CD4-positive, alpha-beta T cell treated with Interleukin-12 subunit alpha and Interleukin-12 subunit beta, for 1 hour (primary cell): ENCODE results near the gene LRRC10.
A peak's percentile ranks its signal among the peaks of the same experiment; 100 is the strongest.

ENCODE experiments used
- DNase-seq: peaks from one replicate; pipeline ENCODE4 v3.0.0-alpha.2; 2020

LRRC10 gene, protein sequence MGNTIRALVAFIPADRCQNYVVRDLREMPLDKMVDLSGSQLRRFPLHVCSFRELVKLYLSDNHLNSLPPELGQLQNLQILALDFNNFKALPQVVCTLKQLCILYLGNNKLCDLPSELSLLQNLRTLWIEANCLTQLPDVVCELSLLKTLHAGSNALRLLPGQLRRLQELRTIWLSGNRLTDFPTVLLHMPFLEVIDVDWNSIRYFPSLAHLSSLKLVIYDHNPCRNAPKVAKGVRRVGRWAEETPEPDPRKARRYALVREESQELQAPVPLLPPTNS

DNA sequence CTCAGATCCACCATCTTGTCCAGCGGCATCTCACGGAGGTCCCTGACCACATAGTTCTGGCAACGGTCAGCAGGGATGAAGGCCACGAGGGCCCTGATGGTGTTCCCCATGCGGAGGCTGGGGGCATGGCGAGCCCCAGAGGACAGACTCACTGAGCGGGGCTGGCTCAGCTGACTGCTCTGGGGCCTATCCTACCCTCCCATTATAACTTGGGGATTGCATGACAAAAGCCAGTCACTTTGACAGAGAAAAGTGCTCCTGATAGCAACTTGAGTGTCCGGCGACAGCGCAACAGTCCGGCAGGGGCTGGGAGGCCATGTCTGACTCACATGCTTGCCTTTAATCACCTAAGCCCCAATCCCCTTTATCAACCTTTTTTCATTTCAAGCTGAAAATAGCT lies at the start of gene LRRC10:
Gene LRRC10 (minus strand): TSS at position 179 of the 400 bp plus-strand sequence. CDS start 69 bp downstream, at position 110.
- no peak for DNase-seq

DNA sequence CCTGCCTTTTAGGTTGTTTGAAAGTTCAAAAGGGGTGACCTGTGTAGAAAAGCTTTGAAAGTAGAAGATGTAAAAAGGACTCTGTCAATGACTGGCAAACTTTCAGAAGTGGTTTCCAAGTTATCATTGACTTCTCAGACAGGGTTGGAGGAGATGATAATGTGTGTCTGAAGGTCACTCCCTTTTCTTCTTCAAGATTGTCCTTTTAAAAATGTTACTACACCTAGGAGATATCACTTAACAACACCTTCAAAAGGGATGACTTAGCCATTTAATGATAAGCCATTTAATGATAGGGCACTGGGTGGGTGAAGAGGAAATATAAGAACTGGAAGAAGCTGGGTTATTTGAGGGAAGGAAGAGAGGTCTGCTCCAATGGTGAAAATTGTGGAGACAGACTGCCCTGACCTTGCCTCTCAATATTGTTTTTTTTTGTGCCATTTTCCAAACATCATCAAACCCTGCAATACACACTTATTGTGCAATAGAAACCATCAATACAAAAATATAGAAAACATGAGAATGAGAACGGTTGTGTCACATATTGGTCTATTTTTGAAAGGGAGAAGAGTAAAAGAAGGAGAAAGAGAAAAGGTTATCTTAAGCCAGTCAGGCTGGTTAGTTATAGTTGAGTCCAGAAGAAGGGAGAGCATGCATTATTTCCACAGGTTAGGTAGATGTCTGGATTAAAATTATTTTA lies 49.6 kb upstream of the LRRC10 start:
- DNase-seq = no peak

DNA sequence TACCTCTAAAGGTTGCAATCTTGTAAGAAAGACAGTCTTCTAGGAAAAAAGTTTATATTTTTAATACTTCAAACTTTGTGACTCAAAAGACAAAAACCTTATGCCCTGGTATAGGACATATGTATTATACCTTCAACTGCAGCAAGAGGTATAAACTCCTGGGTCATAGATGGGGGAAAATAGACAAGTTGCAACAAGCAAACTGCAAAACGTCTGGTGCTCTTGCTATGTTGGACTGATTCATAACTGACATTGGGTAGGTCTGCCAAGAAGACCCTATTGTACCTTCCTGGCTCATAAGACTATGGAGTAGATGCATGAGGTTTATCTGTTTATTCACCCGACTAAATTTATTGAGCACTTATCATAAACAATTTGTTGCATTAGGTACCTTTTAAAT lies 47.5 kb upstream of the LRRC10 start:
- no peak for DNase-seq

DNA sequence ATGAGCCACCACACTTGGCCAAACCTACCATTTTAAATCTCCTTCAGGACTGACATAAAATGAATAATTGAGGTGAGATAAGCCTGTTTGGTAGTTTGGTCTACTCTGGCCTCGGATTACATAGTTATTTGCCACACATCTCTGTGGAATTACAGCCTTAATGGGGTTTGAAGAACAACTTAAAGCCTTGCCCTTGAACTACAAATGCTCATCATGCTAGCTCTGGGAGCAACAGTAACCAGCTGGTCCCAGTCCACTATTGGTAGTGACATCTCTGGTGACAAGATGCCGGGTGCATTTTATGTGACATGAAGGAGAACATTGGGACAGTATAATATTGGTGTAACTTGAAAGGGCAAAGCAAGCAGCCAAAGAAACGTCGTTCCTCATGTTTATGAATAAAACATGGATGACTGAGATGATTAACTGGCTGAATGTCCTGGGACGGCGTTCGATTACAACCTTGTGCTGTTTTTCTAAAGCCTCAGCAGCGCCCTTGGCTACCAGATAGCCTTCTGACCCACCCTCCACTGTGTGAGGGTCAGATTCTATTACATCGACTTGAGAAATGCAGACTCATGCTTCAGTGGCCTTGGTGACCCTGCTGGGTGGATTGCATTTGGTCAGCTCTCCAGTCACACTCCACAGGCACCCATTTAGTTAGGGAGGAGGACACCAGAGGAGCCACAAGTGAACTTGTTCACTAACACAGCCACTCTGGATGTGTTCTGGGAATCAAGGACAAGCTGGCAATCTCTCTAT lies 46.9 kb upstream of the LRRC10 start:
- DNase-seq = no peak

DNA sequence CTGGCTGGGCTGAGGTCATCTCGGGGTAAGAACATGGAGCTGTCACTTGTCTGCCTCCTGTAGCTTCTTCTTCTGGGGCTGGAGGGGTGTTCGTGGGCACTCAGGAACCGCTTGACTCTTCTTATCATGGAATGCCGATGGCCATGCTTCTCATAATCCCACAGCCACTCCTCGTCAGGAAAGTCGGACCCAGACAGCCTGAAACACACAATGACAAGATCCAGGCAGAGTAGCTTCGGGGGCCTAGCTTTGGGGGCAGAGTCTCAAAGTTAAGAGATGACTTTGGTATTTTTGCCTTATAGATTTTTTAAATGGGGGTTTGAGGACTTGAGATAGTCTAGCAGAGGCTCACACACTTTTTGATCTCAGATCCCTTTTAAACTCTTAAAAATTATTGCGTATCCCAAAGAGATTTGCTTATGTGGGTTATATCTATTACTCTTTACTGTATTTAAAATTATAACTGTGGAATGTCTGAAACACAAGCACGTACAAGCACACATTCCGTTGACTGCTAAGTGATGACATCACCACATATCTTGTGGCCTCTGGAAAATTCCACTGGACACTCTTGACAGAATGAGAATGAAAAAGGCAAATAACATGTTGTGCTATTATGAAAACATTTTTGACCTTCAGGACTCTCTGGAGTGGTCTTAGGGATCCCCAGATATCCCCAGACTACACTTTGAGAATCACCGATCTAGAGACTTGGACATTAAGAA lies 45.1 kb upstream of the LRRC10 start:
- DNase-seq = no peak

DNA sequence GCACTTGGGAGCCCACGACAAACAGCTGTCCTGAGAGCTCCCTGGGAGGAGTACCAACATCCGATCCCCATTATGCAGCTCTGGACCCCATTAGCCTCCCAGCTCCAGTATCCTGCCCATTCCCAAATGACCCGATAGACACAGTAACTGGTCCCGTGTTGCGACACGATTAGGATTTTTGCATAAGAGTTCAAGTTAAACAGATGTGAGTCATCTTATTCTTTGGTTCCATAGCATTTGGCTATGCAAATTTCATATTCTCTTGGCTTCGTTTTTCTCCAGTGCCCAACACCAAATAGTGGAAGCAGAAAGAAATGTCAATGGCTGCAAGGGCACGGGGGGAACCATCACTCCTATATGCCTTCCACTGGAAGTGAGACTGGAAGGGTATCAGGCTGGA lies 43.0 kb upstream of the LRRC10 start:
- no peak for DNase-seq

DNA sequence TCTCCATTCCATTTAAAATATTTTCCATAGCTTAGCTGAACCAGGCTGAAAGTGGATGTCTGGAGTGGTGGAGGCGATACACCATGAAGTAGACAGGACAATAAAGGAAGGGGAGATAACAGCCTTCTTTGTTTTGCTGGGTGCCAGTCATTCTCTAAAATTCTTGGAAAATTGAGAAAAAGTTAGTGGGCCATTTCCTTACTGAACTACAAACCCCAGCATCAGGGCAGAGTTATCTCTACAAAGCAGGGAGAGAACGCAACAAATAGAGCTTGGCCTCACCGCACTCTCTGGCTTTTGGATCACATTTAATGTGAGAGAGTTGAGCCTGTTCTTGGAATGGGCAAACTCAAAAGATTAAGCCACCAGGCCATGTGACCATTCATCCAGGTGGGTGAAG lies 41.2 kb upstream of the LRRC10 start:
- no peak for DNase-seq

DNA sequence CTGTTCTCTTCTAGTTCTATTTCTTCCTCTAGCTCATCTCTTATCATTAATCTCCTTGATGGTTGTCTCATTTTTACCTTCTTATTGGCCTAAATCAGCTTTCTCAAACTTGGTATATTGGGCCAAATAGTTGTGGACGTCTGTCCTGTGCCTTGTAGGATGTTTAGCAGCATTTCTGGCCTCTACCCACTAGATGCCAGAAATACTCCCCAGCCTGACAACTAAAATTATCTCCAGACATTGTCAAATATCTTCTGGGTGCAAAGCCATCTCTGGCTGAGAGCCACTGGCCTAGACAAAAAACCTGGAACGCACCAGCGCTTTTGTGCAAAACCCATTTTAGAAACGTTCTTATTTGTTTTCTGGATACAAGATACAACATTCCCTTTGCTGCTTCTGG lies 38.8 kb upstream of the LRRC10 start:
- DNase-seq = no peak

DNA sequence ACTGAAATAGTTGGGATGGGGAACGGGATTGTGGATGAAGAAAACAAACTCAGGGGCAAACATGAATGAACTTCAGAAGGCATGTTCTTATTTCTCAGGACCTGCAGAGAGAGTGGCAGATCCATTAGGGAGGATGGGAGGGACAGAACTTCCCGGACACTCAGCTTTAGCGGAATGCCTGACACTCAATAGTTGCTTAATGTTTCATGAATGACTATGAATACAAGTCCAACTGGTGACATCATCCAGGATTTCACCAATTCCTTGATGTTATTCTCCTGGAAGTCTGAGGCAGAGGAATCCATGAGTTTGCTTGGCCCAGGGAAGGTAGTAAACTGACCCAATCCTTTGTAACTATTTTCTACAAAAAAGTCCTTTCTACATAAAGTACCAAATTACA lies 37.8 kb upstream of the LRRC10 start:
- DNase-seq = no peak

DNA sequence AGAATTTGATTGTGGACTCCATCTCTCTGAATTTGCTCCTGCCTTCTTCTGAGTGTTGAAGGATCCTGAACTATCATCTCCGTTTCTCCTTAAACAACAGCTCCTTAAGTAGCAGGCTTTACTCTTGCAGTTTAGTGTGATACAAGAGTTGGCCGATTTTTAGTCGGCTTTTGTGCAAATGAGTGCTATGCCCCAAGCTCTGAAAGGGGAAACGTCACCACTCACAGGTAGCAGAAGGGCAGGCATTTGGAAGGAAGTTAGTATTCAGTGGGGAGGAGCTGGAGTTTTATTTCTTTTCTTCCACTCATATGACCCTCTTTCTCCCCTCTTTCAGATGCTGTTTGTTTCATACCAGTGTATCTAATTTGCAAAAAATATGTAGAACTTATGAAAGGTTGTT lies 36.5 kb upstream of the LRRC10 start:
- DNase-seq = no peak

DNA sequence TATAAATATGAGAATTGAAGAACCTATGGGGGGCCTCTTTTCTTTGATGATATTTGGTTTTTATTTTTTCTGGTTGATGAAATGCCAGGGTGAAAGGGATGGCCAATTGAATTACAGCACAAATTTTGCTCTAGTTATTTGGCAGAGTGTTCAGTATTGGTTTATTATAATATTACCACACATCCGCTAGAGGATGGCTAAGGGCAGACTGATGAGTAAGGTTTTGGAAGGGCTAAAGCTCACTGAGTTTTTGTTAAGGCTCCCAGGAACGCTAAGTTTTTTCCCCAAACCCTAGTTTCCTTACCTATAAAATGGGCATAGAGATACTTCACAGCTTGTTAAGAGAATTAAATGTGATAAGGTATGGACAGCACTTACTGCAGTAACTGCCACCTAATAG lies 34.3 kb upstream of the LRRC10 start:
- no peak for DNase-seq

DNA sequence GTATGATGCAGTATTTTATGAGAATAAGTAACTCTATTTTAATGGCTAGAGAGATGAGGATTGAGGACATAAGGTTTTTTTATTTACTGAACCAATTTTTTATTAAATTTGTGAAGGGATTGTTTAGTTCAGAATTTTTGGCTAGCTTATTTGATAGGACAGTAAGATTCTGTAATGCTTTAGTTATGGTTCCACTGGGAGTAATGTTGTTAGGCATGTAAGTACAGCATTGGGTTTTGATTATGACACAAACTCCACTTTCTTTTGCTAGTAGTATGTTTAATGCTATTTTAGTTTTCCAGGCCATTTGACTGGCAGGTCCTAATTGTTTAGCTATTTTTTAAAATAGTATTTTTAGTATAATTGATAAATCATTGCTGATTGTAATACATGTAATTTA lies 33.8 kb upstream of the LRRC10 start:
- no peak for DNase-seq

DNA sequence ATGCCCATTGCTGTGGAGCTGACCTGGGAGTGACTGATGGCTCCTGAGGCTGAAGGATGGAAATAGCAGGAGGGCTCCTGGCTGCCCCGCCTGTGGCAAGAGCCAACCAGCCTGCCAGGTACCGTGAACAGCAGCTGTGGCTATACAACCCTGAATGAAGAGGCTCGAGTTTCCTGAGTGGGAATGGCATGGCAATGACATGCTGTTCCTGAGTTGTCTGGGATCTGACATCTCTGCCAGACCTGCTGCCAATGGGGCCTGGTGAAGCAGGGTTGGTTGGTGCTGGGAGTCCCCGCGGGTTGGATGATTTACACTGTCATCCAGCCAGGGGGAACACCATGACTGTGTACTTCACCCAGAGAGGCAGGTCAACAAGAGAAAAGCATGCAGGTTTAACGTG lies 31.8 kb upstream of the LRRC10 start:
- no peak for DNase-seq

DNA sequence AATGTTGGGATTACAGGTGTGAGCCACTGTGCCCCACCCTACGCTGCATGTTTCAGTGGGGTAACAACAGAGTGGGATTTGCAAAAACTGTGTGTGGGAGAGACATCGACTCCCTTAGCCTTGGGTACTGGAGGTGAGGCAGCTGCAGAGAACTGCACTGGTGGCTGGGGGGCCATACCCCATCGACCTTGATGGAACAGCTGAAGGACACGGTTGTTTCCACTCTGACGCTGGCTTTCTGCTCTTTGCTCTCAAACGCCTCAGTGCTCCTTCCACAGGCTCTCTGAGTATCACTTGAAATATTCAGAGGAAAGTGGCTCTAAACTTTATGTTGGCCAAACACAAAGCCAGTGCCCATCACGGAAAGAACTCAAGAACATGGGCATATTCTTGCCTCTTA lies 30.8 kb upstream of the LRRC10 start:
- no peak for DNase-seq

DNA sequence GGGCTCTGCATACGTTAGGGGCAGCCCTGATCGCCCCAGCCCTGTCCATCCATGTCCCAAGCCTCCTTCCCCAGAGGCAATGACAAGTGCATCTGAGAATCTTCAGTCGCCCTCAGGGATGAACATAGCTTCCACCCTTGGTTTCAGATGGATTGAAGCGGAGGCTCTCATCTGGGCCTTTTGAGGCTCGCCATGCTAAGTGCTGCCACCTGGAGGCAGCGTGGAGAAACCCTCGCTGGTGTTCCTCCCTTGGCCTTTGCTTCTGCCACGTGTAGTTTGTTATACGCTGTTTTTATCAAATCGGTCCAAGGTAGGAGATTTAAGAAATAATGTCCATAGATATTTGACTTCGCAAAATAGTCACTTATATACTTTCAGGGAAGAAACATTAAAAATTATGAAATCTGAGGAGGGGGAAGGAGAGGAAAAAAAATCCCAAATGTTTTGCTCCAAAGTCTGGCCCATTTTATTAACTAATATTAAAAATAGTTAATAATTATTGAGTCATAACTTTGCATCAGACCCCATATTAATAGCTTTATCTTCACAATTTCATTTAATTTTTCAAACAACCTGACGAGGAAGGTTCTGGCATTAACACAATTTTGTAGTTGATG lies 28.8 kb upstream of the LRRC10 start:
- peak; percentile 59 for DNase-seq

DNA sequence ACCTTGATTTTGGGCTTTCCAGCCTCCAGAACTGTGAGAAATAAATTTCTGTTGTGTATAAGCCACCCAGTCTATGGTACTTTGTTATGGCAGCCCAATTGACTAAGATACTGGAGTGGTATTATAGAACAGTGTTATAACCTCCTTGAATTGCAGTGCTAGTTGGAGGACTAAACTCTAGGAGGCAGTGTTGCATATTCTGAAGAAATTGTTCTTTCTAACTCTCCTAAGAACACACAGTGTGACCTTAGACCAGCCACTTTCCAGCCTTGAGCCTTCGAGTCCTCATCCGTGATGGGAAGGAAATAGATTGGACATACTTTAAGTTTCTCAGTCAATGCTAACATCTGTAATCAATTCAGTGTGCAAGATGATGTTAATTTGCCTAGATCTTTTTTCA lies 22.4 kb upstream of the LRRC10 start:
- no peak for DNase-seq

DNA sequence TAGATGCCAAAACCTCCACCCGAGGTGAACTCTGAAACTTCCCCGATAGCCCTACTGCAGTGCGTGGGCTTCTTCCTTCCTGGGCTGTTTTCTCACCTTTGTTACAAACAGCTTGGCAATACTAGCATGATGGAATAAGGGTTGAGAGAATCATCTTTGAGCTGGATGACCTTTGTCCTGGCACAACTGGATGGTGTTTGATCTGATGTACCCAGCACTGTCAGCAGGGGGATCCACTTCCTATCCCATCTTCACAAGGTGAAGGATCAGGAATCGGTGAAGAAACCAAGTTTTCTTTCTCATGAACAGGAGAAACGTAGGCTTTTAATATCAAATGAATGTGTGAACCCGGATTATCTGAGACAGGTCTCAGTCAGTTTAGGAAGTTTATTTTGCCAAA lies 19.5 kb upstream of the LRRC10 start:
- DNase-seq = no peak

DNA sequence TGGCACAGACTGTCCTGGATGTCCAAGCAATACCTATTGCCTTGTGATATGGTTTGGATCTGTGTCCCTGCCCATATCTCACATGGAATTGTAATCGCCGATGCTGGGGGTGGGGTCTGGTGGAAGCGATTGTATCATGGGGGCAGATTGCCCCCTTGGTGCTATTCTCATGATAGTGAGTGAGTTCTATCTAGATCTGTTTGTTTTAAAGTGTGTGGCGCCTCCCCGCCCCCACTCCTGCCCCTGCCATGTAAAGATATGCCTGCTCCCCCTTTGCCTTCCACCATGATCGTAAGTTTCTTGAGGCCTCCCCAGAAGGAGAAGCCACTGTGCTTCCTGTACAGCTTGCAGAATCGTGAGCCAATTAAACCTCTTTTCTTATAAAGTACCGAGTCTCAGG lies 16.8 kb upstream of the LRRC10 start:
- no peak for DNase-seq

DNA sequence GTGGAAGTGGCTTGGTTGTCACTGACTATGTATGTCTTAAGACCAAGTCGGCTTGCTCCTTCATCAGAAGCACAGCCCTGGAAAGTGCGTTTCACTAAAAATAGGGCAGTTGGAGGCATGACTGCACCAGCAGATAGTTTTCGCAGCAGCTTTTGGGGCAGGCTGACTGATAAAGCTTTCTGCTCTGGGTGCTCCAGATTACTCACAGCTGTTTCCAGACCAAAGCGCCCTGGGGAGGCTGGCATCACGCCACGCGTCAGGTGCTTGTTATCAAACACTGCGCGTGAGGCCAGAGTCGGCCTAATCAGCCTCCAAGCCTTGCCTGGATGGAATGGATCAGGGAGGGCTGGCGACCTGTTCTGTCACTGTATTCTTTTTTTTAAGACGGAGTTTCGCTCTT lies 13.3 kb upstream of the LRRC10 start:
- no peak for DNase-seq

DNA sequence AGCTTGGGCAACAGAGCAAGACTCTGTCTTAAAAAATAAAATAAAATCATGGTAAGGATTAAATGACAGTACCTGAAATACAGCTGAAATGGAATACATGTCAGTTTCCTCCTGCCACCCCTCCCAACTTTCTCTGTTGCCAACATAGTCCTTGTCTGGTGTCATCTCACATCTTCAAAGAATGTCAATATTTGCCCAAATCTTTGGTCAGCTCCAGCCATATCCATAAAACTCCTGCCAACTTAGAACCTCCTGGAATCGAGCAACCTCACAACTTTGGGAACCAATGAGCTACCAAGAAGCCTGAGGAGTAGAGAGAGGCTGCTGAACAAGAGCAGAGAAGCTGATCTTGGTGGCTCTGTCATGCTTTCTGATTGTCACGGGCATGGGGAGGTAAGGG lies 10.8 kb upstream of the LRRC10 start:
- no peak for DNase-seq

DNA sequence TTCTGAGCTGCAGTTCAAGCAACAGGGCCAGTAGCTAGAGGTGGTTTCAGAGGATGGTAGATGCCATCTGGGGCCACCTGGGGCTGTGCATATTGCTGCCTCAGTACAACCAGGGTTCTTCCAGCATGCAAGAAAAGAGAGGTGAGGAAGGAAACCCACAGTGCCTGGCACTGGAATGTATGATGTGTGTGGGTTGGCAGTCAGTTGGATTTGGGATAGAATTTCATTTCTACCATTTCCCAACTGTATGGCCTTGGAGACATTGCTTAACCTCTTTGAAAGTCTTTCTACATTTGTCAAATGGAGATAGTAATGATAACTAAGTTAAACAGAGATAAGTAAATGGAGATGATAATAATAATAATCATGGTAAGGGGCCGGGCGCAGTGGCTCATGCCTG lies 10.2 kb upstream of the LRRC10 start:
- DNase-seq = no peak

DNA sequence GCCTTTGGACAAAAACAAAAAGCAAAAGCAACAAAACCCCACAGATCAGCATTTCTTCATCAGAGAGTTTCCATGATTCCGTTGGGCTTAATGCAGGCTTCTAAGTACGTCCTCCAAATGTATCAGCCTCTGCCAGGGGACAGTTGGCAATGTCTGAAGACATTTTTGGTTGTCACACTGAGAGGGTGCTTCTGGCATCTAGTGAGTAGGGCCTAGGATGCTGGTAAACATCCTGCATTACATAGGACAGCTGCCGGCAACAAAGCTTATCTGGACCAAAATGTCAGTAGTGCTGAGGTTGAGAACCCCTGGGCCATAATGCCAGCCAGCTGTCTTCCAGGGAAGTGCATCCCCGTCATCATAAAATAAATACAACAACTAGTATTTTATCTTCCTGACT lies 9.4 kb upstream of the LRRC10 start:
- DNase-seq = no peak

DNA sequence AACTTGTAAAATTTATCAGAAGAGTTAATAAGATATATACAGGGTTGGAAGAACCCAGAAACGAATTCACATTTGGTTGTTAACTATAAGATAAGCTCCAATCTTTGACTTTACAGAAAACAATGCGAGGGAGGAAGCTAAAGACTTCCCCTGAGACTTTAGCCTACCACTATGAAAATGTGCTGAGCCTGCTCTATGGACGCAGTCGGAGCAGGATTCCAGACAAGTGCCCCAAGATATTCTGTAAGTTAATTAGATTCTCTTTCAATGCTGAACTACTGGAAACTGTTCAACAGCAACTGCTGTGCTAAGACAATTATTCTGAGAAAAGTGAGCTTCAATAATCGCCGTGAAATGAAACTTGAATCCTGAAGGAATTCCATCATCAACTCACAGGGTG lies 8.3 kb upstream of the LRRC10 start:
- DNase-seq = no peak
